ENCODE data around the gene RAB8A. TPM values are rescaled to one million over a fixed set of nuclear protein-coding genes. Genes with fewer than 3 reads are reported as not detected.
"Not testable (repeated sequence)": the region's sequence is repeated elsewhere in the genome, so short reads cannot be mapped to it uniquely, and the experiment has no call there.

The RAB8A gene
- polyA plus RNA-seq, 3 donors = 70.7 to 96.3 (median 95.6) TPM

GRCh38 chr19:16155128-16155527, 43.4 kb downstream of the RAB8A start:
- DNase-seq (ENCODE audit: extremely low read depth in 1 of 11, low read depth in 9 of 11, low spot score in 4 of 11) = no peak

DNA sequence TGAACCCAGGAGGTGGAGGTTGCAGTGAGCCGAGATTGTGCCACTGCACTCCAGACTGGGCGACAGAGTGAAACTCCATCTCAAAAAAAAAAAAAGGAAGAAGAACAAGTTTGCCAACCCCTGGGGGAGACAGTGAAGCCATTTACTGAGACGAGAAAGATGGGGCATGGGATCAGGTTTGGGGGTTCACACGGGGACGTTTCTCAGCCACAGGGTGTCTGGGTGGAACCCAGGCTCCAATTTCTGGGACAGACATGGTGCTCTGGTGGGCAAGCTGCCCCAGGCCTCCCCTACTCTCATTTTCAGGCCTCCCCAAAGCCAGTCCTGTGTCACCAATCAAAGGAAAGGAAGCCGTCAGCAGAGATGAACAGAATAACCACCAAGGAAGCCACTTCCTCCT, 45.2 kb downstream of the RAB8A start:
- no peak for DNase-seq (ENCODE audit: extremely low read depth in 1 of 11, low read depth in 9 of 11, low spot score in 4 of 11)

DNA sequence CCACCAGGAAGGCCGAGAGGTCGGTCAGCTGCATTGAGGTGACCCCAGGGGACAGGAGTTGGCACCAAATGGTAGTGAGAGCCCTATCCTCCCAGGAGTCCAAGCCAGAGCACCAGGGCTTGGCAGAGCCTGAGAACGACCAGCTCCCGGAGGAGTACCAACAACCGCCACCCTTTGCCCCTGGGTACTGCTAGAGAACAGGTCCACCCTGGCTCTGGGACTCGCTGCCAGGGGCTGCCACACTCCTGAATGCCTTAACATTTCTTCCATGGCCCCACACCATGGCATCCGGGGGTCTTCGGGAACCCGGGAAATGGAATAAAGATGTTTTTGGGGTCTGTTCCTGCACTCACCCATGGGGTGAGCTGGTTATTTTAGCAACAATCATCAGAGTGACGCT, 45.9 kb downstream of the RAB8A start:
- no peak for DNase-seq (ENCODE audit: extremely low read depth in 1 of 11, low read depth in 9 of 11, low spot score in 4 of 11)

DNA sequence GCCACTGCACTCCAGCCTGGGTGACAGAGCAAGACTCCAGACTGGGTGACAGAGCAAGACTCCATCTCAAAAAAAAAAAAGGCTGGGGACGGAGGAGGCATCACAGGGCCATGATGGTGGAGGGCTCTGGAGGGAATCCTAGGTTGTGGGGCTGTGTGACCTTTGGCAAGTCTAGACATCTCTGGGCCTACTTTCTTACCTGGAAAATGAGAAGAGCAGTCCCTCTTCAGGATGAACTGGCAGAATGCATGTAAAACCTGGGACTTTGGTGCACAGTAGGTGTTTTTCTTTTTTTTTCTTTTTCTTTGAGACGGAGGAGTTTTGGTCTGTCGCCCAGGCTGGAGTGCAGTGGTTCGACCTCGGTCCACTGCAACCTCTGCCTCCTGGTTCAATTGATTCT, 48.0 kb downstream of the RAB8A start:
- no peak for DNase-seq (ENCODE audit: extremely low read depth in 1 of 11, low read depth in 9 of 11, low spot score in 4 of 11)

DNA sequence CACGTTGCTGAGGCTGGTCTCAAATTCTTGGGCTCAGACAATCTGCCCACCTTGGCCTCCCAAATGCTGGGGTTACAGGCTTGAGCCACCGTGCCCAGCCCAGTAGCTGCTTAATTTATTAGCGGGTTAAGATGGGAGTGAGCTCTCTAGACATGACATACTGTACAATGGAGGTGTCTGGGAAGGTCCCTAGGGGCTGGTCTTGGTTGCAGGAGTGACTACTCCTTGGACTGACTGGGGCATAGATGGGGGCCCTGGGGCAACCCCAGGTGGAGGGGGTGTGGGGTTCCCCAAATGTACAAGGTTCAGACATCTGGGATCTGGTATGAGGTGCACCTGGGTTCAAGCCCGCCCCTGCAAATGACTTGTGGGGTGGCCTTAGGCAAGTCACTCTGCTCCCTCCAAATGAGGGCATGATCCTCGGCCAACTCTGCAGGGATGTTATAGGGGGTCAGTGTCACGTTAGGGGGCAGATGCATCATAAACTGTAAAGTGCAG, 48.8 kb downstream of the RAB8A start:
- no peak for DNase-seq (ENCODE audit: extremely low read depth in 1 of 11, low read depth in 9 of 11, low spot score in 4 of 11)

GRCh38 chr19:16160943-16161560, 49.4 kb downstream of the RAB8A start:
- no peak for DNase-seq (ENCODE audit: extremely low read depth in 1 of 11, low read depth in 9 of 11, low spot score in 4 of 11)

GRCh38 chr19:16161840-16162239, 50.2 kb downstream of the RAB8A start:
- no peak for DNase-seq (ENCODE audit: extremely low read depth in 1 of 11, low read depth in 9 of 11, low spot score in 4 of 11)

- no peak for DNase-seq (ENCODE audit: extremely low read depth in 1 of 11, low read depth in 9 of 11, low spot score in 4 of 11)
These were observed 52.7 kb downstream of the RAB8A start for GRCh38 chr19:16164222-16164890.

DNA sequence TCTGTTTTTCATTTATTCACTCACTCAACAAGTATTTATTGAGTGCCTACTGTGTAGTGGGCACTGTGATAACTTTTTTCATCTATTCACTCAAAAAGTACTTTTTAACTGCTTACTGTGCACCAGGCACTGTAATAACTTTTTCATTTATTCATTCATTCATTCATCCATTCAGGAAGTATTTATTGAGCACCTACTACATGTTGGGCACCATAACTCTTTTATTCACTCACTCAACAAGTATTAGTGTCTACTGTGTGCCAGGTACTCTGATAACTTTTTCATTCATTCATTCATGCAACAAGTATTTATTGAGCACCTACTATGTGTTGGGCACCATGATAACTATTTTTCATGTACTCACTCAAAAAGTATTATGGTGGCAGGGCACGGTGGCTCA, 54.7 kb downstream of the RAB8A start:
- no peak for DNase-seq (ENCODE audit: extremely low read depth in 1 of 11, low read depth in 9 of 11, low spot score in 4 of 11)

DNA sequence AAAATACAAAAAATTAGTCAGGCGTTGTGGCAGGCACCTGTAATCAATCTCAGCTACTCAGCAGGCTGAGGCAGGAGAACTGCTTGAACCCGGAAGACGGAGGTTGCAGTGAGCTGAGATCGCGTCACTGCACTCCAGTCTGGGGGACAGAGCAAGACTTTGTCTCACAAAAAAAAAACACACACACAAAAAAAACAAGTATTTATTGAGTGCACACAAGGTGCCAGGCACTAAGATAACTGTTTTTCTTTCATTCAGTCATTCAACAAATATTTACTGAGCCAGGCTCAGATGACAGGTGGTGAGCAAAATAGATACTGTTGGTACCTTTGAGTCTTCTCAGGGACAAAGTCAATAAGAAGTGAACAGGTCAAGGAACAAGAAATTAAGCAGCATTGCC, 55.4 kb downstream of the RAB8A start:
- DNase-seq (ENCODE audit: extremely low read depth in 1 of 11, low read depth in 9 of 11, low spot score in 4 of 11) = no peak

DNA sequence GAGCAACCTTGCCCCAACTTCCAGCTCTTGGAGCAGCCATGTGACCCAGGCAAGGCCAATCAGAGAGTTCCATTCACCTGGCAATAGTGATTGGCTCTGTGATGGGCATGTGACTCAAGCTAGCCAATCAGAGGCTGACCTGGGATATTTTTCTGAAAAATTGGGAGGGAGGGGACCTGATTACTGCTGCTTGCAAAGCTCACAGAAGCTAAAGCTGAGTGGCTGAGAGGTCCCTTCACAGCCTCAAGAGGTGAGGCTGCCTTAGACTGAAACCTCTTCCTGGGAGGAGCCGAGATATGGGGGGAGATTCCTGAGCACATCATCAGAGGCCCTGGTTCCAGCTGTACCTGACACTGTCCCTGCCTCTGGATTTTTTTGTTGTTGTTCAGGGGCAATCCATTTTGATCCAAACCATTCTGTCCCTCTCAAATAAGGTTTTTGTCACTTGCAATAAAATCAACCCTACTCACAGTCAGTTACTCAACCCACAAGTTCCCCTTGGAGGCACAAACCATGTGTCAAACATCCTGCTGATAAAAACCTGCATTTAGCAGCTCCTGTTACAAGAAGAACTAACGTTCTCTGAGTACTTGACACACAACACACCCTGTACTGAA, 56.9 kb downstream of the RAB8A start:
- no peak for DNase-seq (ENCODE audit: extremely low read depth in 1 of 11, low read depth in 9 of 11, low spot score in 4 of 11)

DNA sequence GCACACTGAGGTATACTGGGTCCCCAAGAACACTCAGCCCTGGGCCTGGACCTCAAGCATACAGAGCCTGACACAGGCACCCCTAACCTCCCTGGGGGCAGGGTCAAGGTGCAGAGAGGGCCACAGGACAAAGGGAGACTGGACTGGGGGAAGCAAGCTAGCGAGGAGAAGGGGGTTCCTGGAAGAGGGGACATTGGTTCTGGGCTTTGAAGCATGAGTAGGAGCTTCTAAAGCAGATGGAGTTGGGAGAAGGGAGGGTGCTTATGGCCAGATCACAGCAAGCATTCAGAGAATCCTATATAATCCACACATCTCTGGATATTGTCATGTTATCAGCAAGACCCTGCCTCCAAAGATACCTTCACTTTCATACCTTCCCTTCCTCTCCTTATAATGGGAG, 58.4 kb downstream of the RAB8A start:
- DNase-seq (ENCODE audit: extremely low read depth in 1 of 11, low read depth in 9 of 11, low spot score in 4 of 11) = no peak

GRCh38 chr19:16175954-16176353, 64.3 kb downstream of the RAB8A start:
- DNase-seq (ENCODE audit: extremely low read depth in 1 of 11, low read depth in 9 of 11, low spot score in 4 of 11) = no peak

GRCh38 chr19:16178866-16179265, 67.2 kb downstream of the RAB8A start:
- not testable (repeated sequence) for DNase-seq (ENCODE audit: extremely low read depth in 1 of 11, low read depth in 9 of 11, low spot score in 4 of 11)

DNA sequence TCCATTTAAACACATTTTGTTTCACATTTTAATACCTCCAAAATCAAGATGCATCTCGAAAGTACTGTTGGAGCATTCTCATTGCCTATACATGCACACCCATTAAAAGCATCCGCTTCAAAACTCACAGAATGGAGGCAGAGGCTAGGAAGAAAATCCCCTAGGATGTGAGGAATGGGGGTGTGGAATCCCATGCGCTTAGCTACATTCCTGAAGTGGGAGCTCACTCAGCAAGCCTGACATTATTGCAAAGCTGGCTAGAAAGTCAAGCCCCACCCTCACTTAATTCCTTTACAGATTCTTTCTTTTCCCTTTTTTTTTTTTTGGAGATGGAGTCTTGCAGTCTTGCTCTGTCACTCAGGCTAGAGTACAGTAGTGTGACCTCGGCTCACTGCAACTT, 68.9 kb downstream of the RAB8A start:
- DNase-seq (ENCODE audit: extremely low read depth in 1 of 11, low read depth in 9 of 11, low spot score in 4 of 11) = no peak

Other genes with a start within 250 kb of the RAB8A start
- gene CYP4F2, start 213.8 kb upstream of the RAB8A start, polyA plus RNA-seq (ENCODE audit: insufficient read length in 3 of 3) = under 1 TPM in 2 of 3 donors, not detected in 1; 0.39 to 0.53 TPM
- gene CYP4F11, start 177.4 kb upstream of the RAB8A start, polyA plus RNA-seq (ENCODE audit: insufficient read length in 3 of 3) = under 1 TPM; 0.17 to 0.86 (median 0.34) TPM
- gene OR10H4, start 162.9 kb upstream of the RAB8A start, polyA plus RNA-seq (ENCODE audit: insufficient read length in 3 of 3) = not detected
- gene TPM4, start 35.4 kb upstream of the RAB8A start, polyA plus RNA-seq (ENCODE audit: insufficient read length in 3 of 3) = 100 to 1,000 TPM; 525 to 623 (median 557) TPM
- gene HSH2D, start 31.8 kb downstream of the RAB8A start, polyA plus RNA-seq (ENCODE audit: insufficient read length in 3 of 3) = 1 to 10 TPM in 1 of 3 donors, under 1 TPM in 2; 0.30 to 1.3 (median 0.51) TPM
- not detected for gene CIB3, start 61.6 kb downstream of the RAB8A start, polyA plus RNA-seq (ENCODE audit: insufficient read length in 3 of 3)
- 100 to 1,000 TPM; 102 to 130 (median 127) TPM for gene FAM32A, start 73.5 kb downstream of the RAB8A start, polyA plus RNA-seq (ENCODE audit: insufficient read length in 3 of 3)
- gene AP1M1, start 86.0 kb downstream of the RAB8A start, polyA plus RNA-seq (ENCODE audit: insufficient read length in 3 of 3) = 10 to 100 TPM; 54.3 to 70.2 (median 67.7) TPM
- 10 to 100 TPM; 21.7 to 37.8 (median 25.6) TPM for gene KLF2, start 212.9 kb downstream of the RAB8A start, polyA plus RNA-seq (ENCODE audit: insufficient read length in 3 of 3)